Right ventricle myocardium inferior (tissue), 1 donor: ENCODE measurements around the gene CDR2. TPM values are rescaled to one million over a fixed set of nuclear protein-coding genes. Genes with fewer than 3 reads are reported as not detected.
"Not testable (repeated sequence)": the region's sequence is repeated elsewhere in the genome, so short reads cannot be mapped to it uniquely, and the experiment has no call there.

Experiments used
- ATAC-seq: fragments of 200-7000 bp; cut with Tn5 transposase; one replicate; pipeline ENCODE4 v1.9.1; 2020; ENCODE audit warnings: mild to moderate bottlenecking, moderate library complexity
- DNase-seq: peaks from one replicate; pipeline ENCODE4 v3.0.0; 2021; ENCODE audit errors: missing footprints
- intact Hi-C: fragments of 100-400 bp; cut with DNase I; formaldehyde crosslinking; loops from one replicate; pipeline ENCODE4 v1.11.0; 2022
- total RNA-seq: library from RNA; stranded (reverse); fragmentation: NEBNext Ultra II Directional; extraction: Animal tissue kit (Norgen Biotek cat#: 25700); gene quantifications from one replicate; pipeline ENCODE4 v1.2.1, GENCODE V29; 2021
- donor health status: DM: no; HTN: yes; CAD: no; lungs with severe emphysema.

Gene CDR2
- total RNA-seq, 1 donor from 2014 or later, result 6.7 TPM

GRCh38 chr16:22356930-22357634 is 17.3 kb downstream of the CDR2 start:
- intact Hi-C loops, result no loop called here
- ATAC-seq (no peak), DNase-seq (no peak)

- intact Hi-C loops, result no loop called here
- ATAC-seq, result no peak
- DNase-seq, result no peak
Observed at GRCh38 chr16:22355487-22355908, 18.9 kb downstream of the CDR2 start.

GRCh38 chr16:22353933-22354541 is 20.4 kb downstream of the CDR2 start:
- ATAC-seq, result no peak
- intact Hi-C loops, result no loop called here
- no peak for DNase-seq

DNA sequence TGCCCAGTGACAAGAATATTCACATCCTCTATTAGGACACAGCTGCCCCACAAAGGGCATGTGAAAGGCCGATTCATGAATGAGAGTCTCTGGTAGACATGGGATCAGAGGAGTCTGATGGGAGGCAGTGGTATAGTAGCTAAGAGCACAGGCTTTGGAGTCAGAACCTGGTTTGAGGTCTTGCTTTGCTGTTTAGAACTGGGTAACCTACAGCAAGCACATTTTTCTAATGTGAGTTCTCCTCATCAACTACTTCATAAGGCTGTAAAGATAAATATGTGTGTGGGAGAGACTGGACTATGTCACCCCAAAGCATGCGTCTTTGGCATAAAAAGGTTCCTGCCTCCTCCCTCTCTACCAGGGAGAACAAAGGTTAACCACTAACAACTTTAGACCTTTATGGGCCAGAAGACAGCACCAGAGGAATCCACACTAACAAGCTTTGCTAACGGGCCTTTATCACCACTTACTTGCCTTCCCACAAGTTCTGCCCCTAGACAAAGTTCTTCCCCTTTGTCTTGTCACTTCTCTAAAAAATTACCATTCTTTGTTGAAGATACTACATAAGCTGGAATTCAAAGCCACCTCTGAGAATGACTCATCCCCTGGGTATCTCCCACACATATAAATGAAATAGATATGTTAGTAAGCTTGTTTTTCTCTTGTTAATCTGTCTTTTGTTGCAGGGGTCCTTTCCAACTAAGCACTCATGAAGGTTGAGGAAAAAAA is 21.1 kb downstream of the CDR2 start:
- DNase-seq (no peak), ATAC-seq (no peak)
- intact Hi-C loops, result no loop called here

DNA sequence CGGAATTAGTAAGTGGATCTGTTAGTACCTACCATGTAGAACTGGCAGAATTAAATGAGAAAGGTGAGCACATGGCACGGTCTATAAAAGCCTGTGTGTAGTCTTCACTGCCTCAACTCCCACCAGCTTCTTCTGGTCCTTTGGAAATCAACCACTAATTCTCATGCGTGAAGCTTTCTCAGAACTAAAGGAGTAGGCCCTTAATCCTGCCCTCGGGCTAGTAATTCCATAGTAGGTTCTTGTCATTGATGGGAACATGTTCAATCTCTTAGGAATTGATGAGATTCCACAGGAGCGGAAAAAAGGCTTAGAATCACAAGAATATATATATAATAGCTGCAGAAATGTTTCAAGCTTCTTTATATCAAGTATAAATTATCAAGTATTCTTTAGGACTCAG is 21.7 kb downstream of the CDR2 start:
- DNase-seq, result no peak
- ATAC-seq, result no peak
- intact Hi-C loops, result no loop called here

DNA sequence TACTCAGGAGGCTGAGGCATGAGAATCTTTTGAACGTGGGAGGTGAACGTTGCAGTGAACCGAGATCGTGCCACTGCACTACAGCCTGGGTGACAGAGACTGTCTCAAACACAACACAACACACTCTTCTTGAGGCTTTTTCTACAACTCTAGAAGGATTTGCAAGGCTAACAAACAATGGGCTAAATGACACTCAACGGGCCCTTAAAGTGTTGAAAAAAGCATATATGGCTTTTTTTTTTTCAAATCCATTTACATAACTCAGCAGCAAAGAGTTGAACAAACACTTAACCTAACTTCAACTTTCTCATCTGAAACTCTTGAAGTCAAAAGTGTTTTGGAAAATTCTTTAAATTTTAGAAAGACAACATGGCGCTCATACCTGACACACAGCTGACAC is 22.3 kb downstream of the CDR2 start:
- DNase-seq (no peak), ATAC-seq (no peak)
- intact Hi-C loops, result no loop called here

DNA sequence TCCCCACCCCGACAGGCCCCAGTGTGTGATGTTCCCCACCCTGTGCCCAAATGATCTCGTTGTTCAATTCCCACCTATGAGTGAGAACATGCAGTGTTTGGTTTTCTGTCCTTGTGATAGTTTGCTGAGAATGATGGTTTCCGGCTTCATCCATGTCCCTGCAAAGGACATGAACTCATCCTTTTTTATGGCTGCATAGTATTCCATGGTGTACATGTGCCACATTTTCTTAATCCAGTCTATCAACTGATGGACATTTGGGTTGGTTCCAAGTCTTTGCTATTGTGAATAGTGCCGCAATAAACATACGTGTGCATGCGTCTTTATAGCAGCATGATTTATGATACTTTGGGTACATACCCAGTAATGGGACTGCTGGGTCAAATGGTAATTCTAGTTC is 23.4 kb downstream of the CDR2 start:
- intact Hi-C loops, ATAC-seq: not testable (repeated sequence)

GRCh38 chr16:22348291-22348690 is 26.1 kb downstream of the CDR2 start:
- DNase-seq (no peak), ATAC-seq (no peak)
- intact Hi-C loops, result loop anchor here (10.0 kb wide), 1 partner anchor 77 kb away; no protein-coding TSS in a partner anchor

More for the DNA sequence above, 23.4 kb downstream of the CDR2 start:
- not testable (repeated sequence) for DNase-seq

DNA sequence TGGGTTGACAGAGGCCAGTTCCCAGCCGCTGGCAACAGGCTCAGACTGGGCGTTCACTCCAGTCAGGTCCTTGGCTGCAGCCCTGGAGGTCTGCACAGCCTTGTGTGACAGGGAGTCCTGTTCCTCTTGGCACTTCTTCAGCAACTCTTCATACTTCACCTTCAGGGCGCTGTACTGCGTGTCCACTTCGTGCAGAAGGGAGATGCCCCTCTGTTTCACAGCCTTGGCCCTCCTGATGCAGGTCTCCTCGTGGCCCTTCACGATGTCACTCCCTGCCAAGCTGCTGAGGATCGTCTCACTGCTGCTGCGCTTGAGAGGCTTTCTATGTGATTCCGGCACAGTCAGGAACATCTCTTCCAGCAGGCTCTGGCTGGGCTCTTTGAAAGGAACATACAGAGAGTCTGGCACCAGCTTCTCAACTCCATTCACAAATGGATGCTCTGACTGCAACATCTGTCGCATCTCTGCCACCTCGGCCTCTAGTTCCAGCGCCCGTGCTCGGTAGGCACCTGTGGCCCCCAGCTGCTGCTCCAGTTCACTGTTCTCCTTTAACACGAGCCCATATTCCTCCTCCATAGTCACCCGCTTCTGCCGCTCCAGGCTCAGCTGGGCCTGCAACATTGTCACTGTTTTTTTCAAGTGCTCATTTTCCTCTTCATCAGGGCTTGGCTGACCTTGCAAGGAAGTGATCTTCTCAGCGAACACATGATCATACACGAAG is 27.2 kb downstream of the CDR2 start:
- intact Hi-C loops, result loop anchor here (10.0 kb wide), 1 partner anchor 78 kb away; no protein-coding TSS in a partner anchor
- peak; percentile 95 for ATAC-seq
- DNase-seq, result no peak

GRCh38 chr16:22346483-22346882 is 27.9 kb downstream of the CDR2 start:
- ATAC-seq (peak; percentile 18), DNase-seq (no peak)
- intact Hi-C loops, result loop anchor here (10.0 kb wide), 1 partner anchor 78 kb away; no protein-coding TSS in a partner anchor

- intact Hi-C loops, result loop anchor here (10.0 kb wide), 1 partner anchor 83 kb away; no protein-coding TSS in a partner anchor
- ATAC-seq, result no peak
- no peak for DNase-seq
Observed at GRCh38 chr16:22342082-22342481, 32.3 kb downstream of the CDR2 start.

- DNase-seq, result no peak
- ATAC-seq, result no peak
- intact Hi-C loops, result loop anchor here (10.0 kb wide), 1 partner anchor 84 kb away; no protein-coding TSS in a partner anchor
Observed at GRCh38 chr16:22340945-22341344, 33.5 kb downstream of the CDR2 start.

GRCh38 chr16:22337849-22338635 is 36.4 kb downstream of the CDR2 start:
- no peak for ATAC-seq
- intact Hi-C loops, result no loop called here
- DNase-seq, result no peak

GRCh38 chr16:22337045-22337444 is 37.4 kb downstream of the CDR2 start:
- ATAC-seq, result no peak
- intact Hi-C loops, result no loop called here
- DNase-seq, result no peak

GRCh38 chr16:22336581-22336980 is 37.8 kb downstream of the CDR2 start:
- ATAC-seq, result no peak
- intact Hi-C loops, result no loop called here
- DNase-seq, result no peak

- DNase-seq (no peak), ATAC-seq (peak; percentile 37)
- intact Hi-C loops, result no loop called here
Observed at GRCh38 chr16:22335668-22336246, 38.7 kb downstream of the CDR2 start.

- DNase-seq (no peak), ATAC-seq (peak; percentile 54)
- intact Hi-C loops, result no loop called here
Observed at GRCh38 chr16:22333457-22333994, 40.9 kb downstream of the CDR2 start.

- no peak for ATAC-seq
- intact Hi-C loops, result no loop called here
- no peak for DNase-seq
Observed at GRCh38 chr16:22330326-22330725, 44.1 kb downstream of the CDR2 start.
